Mammary epithelial cell (primary cell): Measurements from ENCODE around the gene BORCS5.

ENCODE experiments used
- EZH2 ChIP-seq: IDR thresholded peaks from 2 replicates; pipeline ENCODE4 v1.6.1; 2012; ENCODE audit warnings: low read length, inconsistent platforms, borderline replicate concordance
- TF ChIP-seq, protein P1 (sequence below), 2 donors: IDR thresholded peaks in 1 of 2; conservative IDR thresholded peaks in 1 of 2; 2 replicates each; pipeline ENCODE4 v1.5.1; 2011 to 2012; ENCODE audit warnings: inconsistent platforms in 2 of 2, low read length in 2 of 2, mild to moderate bottlenecking in 2 of 2, control low read depth in 1 of 2, low read depth in 1 of 2; ENCODE audit not compliant: insufficient read depth in 1 of 2; ENCODE audit errors: extremely low read depth in 1 of 2

- TF ChIP-seq EZH2, result no peak
- TF ChIP-seq, protein P1, sequence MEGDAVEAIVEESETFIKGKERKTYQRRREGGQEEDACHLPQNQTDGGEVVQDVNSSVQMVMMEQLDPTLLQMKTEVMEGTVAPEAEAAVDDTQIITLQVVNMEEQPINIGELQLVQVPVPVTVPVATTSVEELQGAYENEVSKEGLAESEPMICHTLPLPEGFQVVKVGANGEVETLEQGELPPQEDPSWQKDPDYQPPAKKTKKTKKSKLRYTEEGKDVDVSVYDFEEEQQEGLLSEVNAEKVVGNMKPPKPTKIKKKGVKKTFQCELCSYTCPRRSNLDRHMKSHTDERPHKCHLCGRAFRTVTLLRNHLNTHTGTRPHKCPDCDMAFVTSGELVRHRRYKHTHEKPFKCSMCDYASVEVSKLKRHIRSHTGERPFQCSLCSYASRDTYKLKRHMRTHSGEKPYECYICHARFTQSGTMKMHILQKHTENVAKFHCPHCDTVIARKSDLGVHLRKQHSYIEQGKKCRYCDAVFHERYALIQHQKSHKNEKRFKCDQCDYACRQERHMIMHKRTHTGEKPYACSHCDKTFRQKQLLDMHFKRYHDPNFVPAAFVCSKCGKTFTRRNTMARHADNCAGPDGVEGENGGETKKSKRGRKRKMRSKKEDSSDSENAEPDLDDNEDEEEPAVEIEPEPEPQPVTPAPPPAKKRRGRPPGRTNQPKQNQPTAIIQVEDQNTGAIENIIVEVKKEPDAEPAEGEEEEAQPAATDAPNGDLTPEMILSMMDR (conservative IDR thresholded peaks at IDR 0.05 in 1 of 2, IDR thresholded peaks at IDR 0.05 in 1 of 2; ENCODE audit: extremely low read depth in 1 of 2, insufficient read depth in 1 of 2, low read depth in 1 of 2, low read length in 2 of 2), result no peak
These were observed 10.0 kb downstream of the BORCS5 start for GRCh38 chr12:12366701-12367481.
